Endothelial cell of umbilical vein (primary cell): Measurements from ENCODE around the gene FAM151B. TPM values are rescaled to one million over a fixed set of nuclear protein-coding genes. Genes with fewer than 3 reads are reported as not detected.

Source experiments
- BruUV-seq: library from RNA; stranded (reverse); fragments of 400-500 nt; replicated peaks from 2 replicates; lab custom pipeline; 2021; lab: Mats Ljungman, UMichigan
- CTCF ChIA-PET: fragments of 300-600, 350-600 bp; sonication (Branson Sonifier 250); formaldehyde crosslinking; loops from one replicate; lab custom pipeline; 2021; ENCODE audit warnings: antibody characterized with exemption, inconsistent platforms; lab: Charles Lee
- POLR2A ChIA-PET: fragments of 300-600, 350-600 bp; sonication (Branson Sonifier 250); formaldehyde crosslinking; loops from one replicate; lab custom pipeline; 2021; ENCODE audit warnings: antibody characterized with exemption, inconsistent platforms; lab: Charles Lee
- DNase-seq: peaks from one replicate; pipeline ENCODE4 v3.0.0-alpha.2; 2011; ENCODE audit warnings: low read depth, low spot score
- FAIRE-seq: peaks from 2 replicates; lab custom pipeline; 2011; peaks lifted over from hg19 to GRCh38; lab: Jason Lieb, UNC
- H2AFZ ChIP-seq: 2 replicates; pipeline ENCODE4 v1.6.0; 2012; ENCODE audit warnings: low read depth, low read length, control low read depth, inconsistent platforms
- H3K27ac ChIP-seq: 2 replicates; pipeline ENCODE4 v1.5.1; 2011; ENCODE audit warnings: low read depth, mild to moderate bottlenecking, control low read depth, low read length, moderate library complexity; ENCODE audit not compliant: insufficient read depth
- H3K27me3 ChIP-seq, 2 experiments: 2 replicates each; pipeline versions ENCODE4 v1.6.0 to v1.6.1; 2011; ENCODE audit warnings: low read length in 2 of 2, mixed read lengths in 1 of 2; ENCODE audit not compliant: control insufficient read depth in 2 of 2, insufficient read depth in 2 of 2
- H3K36me3 ChIP-seq, 2 experiments: 2 replicates in 1 of 2; 3 replicates in 1 of 2; pipeline ENCODE4 v1.5.1; 2011; ENCODE audit warnings: low read length in 2 of 2, mild to moderate bottlenecking in 1 of 2, moderate library complexity in 1 of 2; ENCODE audit not compliant: control insufficient read depth in 2 of 2, insufficient read depth in 2 of 2; ENCODE audit errors: extremely low read depth in 1 of 2
- H3K4me1 ChIP-seq: 3 replicates; pipeline ENCODE4 v1.5.1; 2011; ENCODE audit warnings: mild to moderate bottlenecking, low read length; ENCODE audit not compliant: control insufficient read depth, insufficient read depth; ENCODE audit errors: extremely low read depth
- H3K4me2 ChIP-seq: 2 replicates; pipeline ENCODE4 v1.6.1; 2011; ENCODE audit warnings: low read length, control low read depth, mixed read lengths; ENCODE audit not compliant: insufficient read depth
- H3K4me3 ChIP-seq, 3 experiments: fragments of 200-600 bp in 1 of 3; sonication (generic), shearing (Covaris generic) in 1 of 3; replicated peaks in 1 of 3; 2 replicates each; pipeline ENCODE4 v1.5.1; 2011 to 2016; ENCODE audit warnings: control low read depth in 3 of 3, low read length in 3 of 3, mild to moderate bottlenecking in 2 of 3, inconsistent platforms in 1 of 3, low read depth in 1 of 3, moderate library complexity in 1 of 3; ENCODE audit not compliant: insufficient read depth in 1 of 3
- H3K79me2 ChIP-seq: 2 replicates; pipeline ENCODE4 v1.6.0; 2012; ENCODE audit warnings: low read length, inconsistent platforms; ENCODE audit not compliant: control insufficient read depth, insufficient read depth
- H3K9ac ChIP-seq: replicated peaks from 2 replicates; pipeline ENCODE3; 2011; ENCODE audit warnings: low read length, control low read depth; ENCODE audit not compliant: insufficient read depth; ENCODE audit errors: extremely low read depth
- H3K9me1 ChIP-seq: replicated peaks from 3 replicates; pipeline ENCODE4 v1.6.0; 2011; ENCODE audit warnings: mild to moderate bottlenecking, low read length; ENCODE audit not compliant: control insufficient read depth, insufficient read depth; ENCODE audit errors: extremely low read depth
- H3K9me3 ChIP-seq: replicated peaks from 2 replicates; pipeline ENCODE4 v1.5.1; 2012; ENCODE audit warnings: low read length, inconsistent platforms; ENCODE audit not compliant: control insufficient read depth, insufficient read depth
- H4K20me1 ChIP-seq: replicated peaks from 2 replicates; pipeline ENCODE3; 2011; ENCODE audit warnings: mild to moderate bottlenecking, low read length; ENCODE audit not compliant: control insufficient read depth, insufficient read depth; ENCODE audit errors: extremely low read depth
- CTCF ChIP-seq, 2 donors: IDR thresholded peaks; 1 replicate in 1 of 2; 2 replicates in 1 of 2; pipeline ENCODE4 v1.5.1; 2011; ENCODE audit warnings: low read length in 2 of 2, mild to moderate bottlenecking in 2 of 2, moderate library complexity in 2 of 2, control low read depth in 1 of 2, inconsistent platforms in 1 of 2, low read depth in 1 of 2; ENCODE audit not compliant: insufficient read depth in 1 of 2; ENCODE audit errors: extremely low read depth in 1 of 2
- POLR2AphosphoS5 ChIP-seq: IDR thresholded peaks from 2 replicates; pipeline ENCODE4 v1.6.1; 2012; ENCODE audit warnings: low read depth, mild to moderate bottlenecking, control low read depth, low read length, moderate library complexity; ENCODE audit not compliant: insufficient read depth
- dilution Hi-C: fragments of 300-500 bp; cut with MboI; formaldehyde crosslinking; loops from one replicate; pipeline ENCODE4 v1.15.0; 2019; ENCODE audit warnings: low sequenced_read_pairs; ENCODE audit not compliant: extremely low pct_ligation_motif_present
- intact Hi-C: fragments of 100-400 bp; cut with micrococcal nuclease; formaldehyde crosslinking; loops from one replicate; pipeline ENCODE4 v1.10.0; 2022
- polyA plus RNA-seq, 4 experiments: library from polyadenylated mRNA; depleted of rRNA in 3 of 4; stranded (reverse) in 3 of 4; unstranded in 1 of 4; fragments of >200 nt; gene quantifications; 2 replicates each; pipeline versions ENCODE4 v1.2.1 to v1.2.3, GENCODE V29; 2011 to 2012; ENCODE audit warnings: missing spikeins in 1 of 4
- total RNA-seq: library from RNA; stranded (reverse); gene quantifications from 2 replicates; pipeline ENCODE4 v1.2.3, GENCODE V29; 2021
- TF ChIP-seq, protein P1 (sequence below): IDR thresholded peaks from 2 replicates; pipeline ENCODE4 v1.6.1; 2011; ENCODE audit not compliant: insufficient read depth, insufficient read length

Gene FAM151B
- total and polyA plus RNA-seq, 2 donors (not counting 3 experiments of a cell fraction or from before 2014, with no cell fraction given) = 0.91 to 2.6 TPM

DNA sequence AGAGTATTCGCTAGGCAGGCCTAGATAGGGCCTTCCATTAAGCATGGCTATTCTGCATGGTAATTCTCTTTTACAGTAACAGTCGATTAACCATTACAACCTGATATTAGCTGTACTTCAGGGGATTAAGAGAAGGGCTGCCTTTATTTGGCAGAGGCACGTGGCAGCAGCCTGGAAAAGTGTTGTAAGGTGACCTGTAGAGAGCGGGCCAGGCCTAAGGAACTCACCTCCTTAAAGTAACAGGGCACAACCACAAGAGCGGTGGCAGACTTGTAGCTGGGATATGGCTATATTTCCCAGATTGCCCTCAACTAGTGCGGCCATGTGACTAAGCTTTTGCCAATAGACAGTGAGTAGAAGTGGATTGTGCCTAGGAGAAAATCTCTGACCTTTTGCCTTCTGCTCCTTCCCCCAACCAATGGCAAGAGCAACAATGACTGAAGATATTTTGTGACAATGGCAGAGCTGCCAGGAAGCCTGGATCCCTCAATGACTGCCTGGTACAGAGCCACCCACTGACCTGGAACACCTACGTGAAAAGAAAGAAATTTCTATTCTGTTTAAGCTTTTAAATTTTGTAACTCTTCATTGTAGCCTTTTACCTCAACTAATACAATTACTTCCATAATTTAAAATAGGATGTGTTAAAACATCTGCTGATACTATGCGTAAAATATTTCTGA is 101.1 kb downstream of the FAM151B start:
- TF ChIP-seq POLR2AphosphoS5 (no peak), CTCF (IDR thresholded peaks at IDR 0.05; ENCODE audit: extremely low read depth in 1 of 2, insufficient read depth in 1 of 2, low read depth in 1 of 2, low read length in 2 of 2) (no peak)
- no peak overlapping the region for H3K4me2 ChIP-seq
- no peak overlapping the region for H3K4me3 ChIP-seq
- no peak overlapping the region for H2AFZ ChIP-seq
- no peaks in the 10 kb centered on the region for H4K20me1 ChIP-seq
- DNase-seq (no peak), FAIRE-seq (no peak)
- H3K9me3 ChIP-seq = no peaks in the 10 kb centered on the region
- POLR2A ChIA-PET = no interaction called here
- dilution Hi-C loops (no loop called here), intact Hi-C loops (no loop called here)
- BruUV-seq = no TSS peak
- H3K4me1 ChIP-seq = no peaks in the 10 kb centered on the region
- no peak overlapping the region for H3K9ac ChIP-seq
- H3K27me3 ChIP-seq = peaks cover 2 to 4% of the 10 kb centered on the region in 2 experiments
- CTCF ChIA-PET = no interaction called here
- H3K27ac ChIP-seq = no peak overlapping the region
- no peaks in the 10 kb centered on the region for H3K36me3 ChIP-seq
- no peaks in the 10 kb centered on the region for H3K9me1 ChIP-seq
- no peaks in the 10 kb centered on the region for H3K79me2 ChIP-seq

GRCh38 chr5:80590766-80591165 is 102.9 kb downstream of the FAM151B start:
- intact Hi-C loops = no loop called here
- Histone ChIP-seq H2AFZ (no peak overlapping the region), H3K4me2 (no peak overlapping the region), H3K27ac (no peak overlapping the region), H3K36me3 (no peaks in the 10 kb centered on the region), H3K9me3 (no peaks in the 10 kb centered on the region), H3K4me3 (no peak overlapping the region), H4K20me1 (no peaks in the 10 kb centered on the region), H3K27me3 (peaks cover 2 to 4% of the 10 kb centered on the region in 2 experiments), H3K9ac (no peak overlapping the region), H3K79me2 (no peaks in the 10 kb centered on the region), H3K4me1 (no peaks in the 10 kb centered on the region), H3K9me1 (no peaks in the 10 kb centered on the region)
- TF ChIP-seq POLR2AphosphoS5 = no peak
- TF ChIP-seq, protein P1, sequence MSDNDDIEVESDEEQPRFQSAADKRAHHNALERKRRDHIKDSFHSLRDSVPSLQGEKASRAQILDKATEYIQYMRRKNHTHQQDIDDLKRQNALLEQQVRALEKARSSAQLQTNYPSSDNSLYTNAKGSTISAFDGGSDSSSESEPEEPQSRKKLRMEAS = no peak
- no TSS peak for BruUV-seq
- DNase-seq (no peak), FAIRE-seq (no peak)
- dilution Hi-C loops = no loop called here
- POLR2A ChIA-PET = no interaction called here
- CTCF ChIA-PET = no interaction called here
